Right kidney (tissue), 1 donor: ENCODE data around the gene SCT.

Experiments
- DNase-seq: peaks from one replicate; pipeline ENCODE4 v3.0.0-alpha.2; 2016

The SCT gene

DNA sequence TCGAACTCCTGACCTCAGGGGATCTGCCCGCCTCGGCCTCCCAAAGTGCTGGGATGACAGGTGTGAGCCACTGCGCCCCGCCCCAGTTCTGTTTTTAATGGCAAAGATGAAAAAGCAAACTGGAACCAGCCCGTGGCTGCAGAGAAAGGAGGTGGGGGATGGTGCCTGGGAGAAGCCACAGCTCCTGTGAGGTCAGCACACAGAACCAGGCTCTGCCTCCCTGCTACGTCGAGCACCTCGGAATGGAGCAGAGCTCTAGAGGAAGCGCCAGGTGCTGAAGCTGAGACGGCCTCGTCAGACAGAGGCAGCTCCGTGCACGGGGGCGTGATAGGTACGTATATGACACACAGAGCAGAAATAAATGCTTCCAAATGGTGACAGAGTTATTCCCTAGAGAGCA is 18.6 kb upstream of the SCT start:
- DNase-seq = no peak

DNA sequence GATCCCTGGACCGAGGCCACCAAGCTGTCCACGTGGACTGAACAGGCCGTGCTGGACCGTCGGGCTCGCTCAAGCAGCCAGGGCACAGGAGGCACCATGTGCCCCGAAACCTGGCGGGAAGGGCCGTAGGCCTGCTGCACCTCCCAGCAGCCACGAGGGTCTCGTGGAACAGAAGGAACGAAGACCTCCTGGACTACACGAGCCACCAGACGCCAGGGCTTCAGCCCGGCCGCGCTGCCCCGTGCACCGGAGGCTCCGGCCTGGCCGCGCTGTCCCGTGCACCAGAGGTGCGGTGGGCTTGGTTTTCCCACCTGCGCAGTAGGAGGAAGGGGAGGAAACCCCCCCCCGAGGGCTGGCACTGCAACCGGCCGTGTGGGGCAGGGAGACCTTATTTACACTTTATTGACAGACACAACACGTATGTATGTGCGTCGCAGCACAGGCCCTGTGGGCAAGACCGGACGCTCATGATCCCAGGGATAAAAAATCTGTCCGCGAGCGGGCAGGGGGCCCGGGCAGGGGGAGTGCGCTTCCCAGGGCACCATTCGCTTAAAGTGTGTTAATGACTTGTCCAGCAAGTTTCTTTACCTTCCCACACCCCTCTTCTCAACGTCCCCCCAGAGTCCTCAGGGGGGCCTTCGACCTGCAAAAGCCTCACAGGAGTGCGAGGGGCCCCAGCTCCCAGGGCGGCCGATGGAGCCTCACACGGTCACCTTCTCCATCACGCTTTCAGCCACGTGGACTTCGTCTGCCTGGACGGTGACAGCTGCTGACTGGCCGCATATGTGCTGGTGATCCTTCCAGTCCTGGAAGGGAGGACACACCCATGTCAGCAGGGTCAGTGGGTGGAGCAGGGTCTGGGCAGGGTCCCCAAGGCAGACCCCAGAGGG is 17.1 kb upstream of the SCT start:
- DNase-seq = no peak

DNA sequence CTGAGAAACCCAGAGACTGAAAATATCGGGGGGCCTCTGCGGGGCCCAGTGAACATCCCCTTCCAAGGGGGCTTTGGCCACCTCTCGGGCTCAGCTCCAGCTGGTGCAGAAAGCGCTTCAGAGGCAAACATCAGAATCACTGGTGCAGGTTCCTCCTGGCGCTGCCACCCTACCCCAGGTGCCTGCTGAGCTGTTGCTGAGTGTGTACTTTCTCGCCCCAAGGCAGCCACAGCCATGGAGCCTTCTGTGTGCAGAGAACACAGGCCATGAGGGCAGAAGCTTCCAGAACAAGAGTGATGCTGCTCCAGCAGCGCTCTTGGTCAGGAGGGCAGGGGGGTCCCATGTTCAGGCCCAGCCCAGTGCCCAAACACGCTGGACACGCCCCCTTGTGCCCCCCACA is 16.4 kb upstream of the SCT start:
- DNase-seq = no peak

DNA sequence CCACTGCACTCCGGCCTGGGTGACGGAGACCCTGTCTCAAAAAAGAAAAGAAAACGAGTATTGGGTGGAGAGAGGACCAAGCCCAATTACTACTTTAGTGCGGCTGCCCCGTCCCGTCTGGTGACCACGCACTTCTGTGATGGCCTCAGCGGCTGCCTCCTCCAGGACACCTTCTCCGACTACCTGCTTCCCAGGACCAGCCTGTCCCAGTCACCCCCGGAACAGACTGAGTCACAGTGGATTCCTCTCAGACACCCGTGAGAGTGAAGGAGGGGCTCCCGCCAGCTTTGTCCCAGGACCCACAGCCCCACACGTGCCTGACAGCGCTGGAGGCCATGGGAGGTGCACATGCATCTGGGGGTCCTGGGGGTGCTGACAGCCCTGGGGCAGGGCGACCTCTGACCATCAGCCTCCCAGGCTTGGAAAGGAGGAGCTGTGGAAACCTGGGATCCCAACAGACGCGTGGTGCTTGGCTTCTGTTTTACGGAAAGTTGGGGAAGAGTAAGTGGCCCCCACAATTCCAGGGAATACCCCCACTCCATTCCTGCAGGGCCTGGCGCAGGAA is 14.9 kb upstream of the SCT start:
- DNase-seq = no peak

DNA sequence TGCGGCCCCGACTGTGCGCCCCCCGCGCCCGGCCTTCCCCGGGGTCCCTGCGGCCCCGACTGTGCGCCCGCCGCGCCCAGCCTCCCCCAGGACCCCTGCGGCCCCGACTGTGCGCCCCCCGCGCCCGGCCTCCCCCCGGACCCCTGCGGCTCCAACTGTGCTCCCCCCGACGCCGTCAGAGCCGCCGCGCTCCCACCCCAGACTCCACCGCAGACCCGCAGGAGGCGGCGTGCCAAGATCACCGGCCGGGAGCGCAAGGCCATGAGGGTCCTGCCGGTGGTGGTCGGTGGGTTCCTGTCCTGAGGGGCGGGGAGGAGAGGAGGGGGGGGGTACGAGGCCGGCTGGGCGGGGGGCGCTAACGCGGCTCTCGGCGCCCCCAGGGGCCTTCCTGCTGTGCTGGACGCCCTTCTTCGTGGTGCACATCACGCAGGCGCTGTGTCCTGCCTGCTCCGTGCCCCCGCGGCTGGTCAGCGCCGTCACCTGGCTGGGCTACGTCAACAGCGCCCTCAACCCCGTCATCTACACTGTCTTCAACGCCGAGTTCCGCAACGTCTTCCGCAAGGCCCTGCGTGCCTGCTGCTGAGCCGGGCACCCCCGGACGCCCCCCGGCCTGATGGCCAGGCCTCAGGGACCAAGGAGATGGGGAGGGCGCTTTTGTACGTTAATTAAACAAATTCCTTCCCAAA is 13.2 kb upstream of the SCT start:
- no peak for DNase-seq

DNA sequence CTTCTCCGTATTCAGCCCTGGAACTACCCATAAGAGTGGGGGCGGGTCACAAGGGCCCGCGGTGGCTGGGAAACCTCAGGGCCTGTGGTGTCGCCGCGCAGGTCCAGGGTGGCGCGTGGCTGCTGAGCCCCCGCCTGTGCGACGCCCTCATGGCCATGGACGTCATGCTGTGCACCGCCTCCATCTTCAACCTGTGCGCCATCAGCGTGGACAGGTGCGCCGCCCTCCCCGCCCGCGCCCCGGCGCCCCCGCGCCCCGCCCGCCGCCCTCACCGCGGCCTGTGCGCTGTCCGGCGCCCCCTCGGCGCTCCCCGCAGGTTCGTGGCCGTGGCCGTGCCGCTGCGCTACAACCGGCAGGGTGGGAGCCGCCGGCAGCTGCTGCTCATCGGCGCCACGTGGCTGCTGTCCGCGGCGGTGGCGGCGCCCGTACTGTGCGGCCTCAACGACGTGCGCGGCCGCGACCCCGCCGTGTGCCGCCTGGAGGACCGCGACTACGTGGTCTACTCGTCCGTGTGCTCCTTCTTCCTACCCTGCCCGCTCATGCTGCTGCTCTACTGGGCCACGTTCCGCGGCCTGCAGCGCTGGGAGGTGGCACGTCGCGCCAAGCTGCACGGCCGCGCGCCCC is 12.5 kb upstream of the SCT start:
- DNase-seq = peak; percentile 67

DNA sequence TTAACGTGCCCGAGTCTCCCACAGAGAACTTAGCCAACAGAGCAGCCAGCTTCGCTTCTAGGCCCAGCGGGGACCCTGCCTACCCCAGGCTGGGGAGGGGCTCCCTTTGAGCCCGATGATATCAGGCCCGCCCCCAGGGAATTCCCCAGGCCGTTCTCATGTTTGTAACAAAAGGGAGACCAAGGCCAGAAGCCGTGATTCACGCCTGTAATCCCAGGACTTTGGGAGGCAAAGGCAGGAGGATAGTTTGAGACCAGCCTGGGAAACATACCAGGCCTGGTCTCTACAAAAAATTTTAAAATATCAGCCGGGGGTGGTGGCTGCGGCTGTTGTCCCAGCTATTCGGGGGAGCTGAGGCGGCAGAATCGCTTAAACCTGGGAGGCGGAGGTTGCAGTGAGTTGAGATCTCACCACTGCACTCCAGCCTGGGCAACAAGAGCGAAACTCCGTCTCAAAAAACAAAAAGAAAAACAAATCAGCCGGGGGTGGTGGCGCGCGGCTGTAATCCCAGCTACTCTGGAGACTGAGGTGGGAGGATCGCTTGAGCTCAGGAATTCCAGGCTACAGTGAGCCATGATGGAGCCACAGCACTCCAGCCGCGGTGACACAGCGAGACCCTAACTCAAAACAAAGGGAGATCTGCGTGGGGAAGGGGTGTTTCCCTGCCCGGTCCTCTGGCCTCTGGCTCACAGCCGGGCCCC is 11.8 kb upstream of the SCT start:
- DNase-seq = peak; percentile 67

DNA sequence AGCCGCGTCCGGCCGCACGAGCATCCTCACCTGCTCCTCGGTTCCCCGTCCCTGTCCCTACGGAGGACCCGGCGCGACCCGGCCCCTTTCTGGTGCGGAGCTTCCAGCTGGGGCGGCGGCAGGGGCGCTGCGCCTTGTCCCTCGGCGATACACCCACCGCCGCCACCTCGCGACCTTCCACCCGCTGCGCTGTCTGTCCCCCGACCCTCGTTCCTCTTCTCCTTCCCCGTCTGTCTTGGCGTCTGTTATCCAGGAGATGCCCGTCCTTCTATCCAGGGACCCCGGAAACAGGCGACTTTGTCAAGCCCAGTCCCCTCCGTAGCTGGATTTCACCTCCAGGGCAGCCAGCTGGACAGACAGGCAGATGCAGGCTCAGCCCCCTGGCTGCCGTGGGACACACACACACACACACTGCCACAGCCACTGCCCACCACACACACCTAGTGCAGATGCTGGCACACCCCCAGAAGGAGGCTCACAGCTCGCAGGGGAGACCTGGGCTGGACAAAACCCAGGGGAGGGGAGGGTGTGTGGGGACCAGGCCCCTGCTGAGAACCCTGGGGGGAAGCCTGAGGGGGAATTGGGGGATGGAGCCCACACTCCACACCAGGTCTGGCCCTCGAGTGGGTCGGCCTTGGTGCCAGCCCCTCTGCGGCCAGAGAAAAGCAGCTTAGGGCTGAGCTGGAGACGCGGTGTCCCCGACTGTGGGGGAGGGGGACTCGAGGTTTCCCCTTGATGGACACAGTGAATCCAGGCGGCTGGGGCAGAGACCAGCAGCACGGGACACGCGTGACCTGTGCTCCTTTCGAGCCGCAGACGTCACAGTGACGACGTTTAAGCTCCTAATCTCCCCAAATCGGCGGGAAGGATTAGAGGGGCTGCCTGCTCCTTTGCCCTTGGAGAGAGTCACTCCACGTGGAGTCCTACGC is 10.9 kb upstream of the SCT start:
- peak; percentile 51 for DNase-seq

DNA sequence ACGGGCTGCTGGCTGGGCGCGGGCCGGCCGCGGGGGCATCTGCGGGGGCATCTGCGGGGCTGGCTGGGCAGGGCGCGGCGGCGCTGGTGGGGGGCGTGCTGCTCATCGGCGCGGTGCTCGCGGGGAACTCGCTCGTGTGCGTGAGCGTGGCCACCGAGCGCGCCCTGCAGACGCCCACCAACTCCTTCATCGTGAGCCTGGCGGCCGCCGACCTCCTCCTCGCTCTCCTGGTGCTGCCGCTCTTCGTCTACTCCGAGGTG is 10.3 kb upstream of the SCT start:
- no peak for DNase-seq

DNA sequence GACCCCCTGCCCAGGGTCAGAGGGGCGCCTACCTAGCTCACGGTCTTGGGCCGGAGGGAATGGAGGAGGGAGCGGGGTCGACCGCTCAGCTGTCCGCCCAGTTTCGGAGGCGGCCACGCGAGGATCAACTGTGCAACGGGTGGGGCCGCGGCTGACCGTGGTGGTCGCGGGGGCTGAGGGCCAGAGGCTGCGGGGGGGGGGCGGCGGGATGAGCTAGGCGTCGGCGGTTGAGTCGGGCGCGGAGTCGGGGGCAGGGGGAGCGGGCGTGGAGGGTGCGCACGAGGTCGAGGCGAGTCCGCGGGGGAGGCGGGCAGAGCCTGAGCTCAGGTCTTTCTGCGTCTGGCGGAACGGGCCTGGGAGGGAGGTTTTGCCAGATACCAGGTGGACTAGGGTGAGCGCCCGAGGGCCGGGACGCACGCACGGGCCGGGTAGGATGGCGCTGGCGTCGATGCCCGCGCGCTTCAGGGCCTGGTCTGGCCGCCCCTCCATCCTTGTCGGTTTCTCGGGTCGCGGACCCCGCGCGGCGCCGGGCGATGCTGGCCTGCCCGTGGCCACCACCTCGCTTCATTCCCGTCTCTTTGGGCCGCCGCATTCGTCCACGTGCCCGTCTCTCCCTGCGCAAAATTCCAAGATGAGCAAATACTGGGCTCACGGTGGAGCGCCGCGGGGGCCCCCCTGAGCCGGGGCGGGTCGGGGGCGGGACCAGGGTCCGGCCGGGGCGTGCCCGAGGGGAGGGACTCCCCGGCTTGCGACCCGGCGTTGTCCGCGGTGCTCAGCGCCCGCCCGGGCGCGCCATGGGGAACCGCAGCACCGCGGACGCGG is 9.7 kb upstream of the SCT start, which contains the start of gene DRD4:
Gene DRD4, plus strand, starts transcription at position 759 of the 822 bp plus-strand sequence. Its CDS starts 36 bp downstream, at position 795.
- peak; percentile 59 for DNase-seq

DNA sequence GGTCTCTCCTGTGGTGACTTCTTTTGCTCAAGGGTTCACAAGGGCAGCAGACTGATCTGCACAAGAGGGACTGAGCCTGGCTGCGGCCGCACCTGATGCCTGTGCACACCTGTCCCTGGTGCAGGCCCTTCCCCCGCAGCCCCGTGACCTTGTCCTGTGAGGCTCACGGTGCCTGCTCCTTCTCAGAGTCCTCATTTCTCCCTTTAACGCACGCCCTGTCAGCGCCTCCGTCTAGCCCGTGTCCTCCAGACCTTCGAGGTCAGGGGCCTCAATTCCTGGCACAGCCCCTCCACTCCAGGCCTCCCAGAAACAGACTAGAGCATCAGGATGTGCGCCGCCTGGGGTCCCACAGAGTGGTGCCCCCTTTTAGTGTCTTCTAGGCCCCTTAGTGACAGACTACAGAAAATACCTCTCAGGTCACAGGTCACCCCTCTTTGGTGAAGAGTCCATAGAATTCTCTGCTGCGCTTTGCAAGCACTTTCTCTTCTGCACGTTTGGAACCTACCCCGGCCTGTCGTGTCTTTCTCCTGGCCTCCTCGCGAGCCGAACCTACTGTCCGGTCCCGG is 9.0 kb upstream of the SCT start:
- no peak for DNase-seq

DNA sequence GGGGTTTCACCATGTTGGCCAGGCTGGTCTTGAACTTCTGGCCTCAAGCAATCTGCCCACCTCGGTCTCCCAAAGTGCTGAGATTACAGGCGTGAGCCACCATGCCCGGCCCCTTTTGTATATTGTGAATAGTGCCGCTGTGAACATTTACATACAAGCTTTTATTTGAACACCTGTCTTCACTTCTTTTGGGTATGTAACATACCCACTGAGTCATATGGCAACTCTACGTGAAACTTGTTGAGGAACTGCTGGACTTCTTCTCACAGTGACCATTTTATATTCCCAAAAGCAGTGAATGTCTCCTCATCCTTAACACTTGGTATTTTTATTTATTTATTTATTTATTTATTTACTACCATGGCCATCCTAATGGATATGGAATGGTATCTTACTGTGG is 3.9 kb upstream of the SCT start:
- DNase-seq = no peak

DNA sequence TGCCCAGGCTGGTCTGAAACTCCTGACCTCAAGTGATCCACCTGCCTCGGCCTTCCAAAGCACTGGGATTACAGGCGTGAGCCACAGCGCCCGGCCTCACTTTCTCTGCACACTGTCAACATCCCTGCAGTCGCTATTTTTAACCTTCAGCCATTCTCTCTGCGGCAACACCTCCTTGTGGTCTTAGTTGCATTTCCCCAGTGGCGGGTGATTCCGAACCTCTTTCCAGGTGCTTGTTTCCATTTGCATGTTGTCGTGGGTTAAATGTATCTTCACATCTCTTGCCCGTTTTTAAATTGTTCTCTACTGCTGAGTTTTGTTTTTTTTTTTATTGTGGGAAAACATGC is 2.2 kb upstream of the SCT start:
- no peak for DNase-seq

DNA sequence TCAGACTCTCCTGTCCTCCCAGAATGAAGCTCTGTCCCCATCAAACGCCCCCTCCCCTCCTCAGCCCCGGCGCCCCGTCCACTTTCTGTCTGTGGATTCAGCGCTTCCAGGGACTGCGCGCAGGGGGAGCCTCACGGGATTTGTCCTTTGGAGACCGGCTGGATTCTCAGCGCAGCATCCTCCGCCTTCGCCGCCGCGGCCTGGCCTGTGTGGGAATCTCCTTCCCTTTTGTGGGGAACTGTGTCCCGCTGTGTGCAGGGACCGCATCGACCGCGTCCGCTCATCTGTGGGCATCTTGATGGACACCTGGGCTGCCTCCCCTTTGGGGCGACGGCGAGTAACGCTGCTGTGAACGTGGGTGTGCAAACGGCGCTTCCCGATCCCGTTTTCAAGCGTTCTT is 1.1 kb upstream of the SCT start:
- DNase-seq = peak; percentile 29

DNA sequence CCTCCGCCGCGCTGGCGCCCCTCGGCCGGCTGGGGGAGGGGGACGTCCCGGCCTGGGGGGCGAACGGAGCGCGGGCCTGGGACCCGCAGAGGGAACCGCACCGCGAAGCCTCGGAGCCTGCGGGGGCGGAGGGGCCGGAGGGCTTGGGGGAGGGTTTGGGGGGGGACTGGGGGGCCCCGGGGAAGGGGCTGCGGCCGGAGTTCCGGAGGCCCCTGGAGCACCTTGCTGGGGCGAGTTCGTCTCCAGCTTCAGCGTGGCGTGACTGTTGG is 261 bp upstream of the SCT start:
- no peak for DNase-seq

DNA sequence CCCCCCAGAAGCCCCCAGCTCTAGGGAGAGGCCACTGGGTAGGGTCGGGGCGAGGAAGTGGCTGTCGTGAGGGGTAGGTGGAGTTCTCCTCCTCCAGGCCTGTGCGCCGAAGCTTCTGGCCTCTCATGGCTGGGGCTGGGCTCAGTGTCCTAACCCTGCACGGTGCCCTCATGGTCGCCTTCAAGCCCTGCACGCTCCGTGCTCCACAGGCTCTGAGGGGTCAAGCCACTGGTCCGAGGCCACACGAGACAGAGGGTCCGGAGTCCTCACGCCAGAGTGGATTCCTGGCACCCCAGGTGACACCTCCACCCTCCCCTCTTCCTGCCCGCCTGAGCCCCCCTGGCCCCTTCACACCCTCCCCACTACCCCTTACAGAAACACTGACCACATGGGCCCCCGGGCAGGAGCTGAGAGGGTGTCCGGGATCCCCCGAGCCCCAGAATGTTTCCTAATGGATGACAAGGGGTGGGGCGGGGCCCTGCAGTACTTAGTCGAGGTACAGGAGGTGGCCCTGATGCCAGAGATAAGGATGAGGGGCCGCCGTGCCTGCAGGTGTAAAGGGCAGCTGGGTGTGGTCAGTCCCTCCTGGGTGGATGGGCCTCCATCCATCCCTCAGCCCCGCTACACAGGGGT is 1.2 kb downstream of the SCT start:
- no peak for DNase-seq

DNA sequence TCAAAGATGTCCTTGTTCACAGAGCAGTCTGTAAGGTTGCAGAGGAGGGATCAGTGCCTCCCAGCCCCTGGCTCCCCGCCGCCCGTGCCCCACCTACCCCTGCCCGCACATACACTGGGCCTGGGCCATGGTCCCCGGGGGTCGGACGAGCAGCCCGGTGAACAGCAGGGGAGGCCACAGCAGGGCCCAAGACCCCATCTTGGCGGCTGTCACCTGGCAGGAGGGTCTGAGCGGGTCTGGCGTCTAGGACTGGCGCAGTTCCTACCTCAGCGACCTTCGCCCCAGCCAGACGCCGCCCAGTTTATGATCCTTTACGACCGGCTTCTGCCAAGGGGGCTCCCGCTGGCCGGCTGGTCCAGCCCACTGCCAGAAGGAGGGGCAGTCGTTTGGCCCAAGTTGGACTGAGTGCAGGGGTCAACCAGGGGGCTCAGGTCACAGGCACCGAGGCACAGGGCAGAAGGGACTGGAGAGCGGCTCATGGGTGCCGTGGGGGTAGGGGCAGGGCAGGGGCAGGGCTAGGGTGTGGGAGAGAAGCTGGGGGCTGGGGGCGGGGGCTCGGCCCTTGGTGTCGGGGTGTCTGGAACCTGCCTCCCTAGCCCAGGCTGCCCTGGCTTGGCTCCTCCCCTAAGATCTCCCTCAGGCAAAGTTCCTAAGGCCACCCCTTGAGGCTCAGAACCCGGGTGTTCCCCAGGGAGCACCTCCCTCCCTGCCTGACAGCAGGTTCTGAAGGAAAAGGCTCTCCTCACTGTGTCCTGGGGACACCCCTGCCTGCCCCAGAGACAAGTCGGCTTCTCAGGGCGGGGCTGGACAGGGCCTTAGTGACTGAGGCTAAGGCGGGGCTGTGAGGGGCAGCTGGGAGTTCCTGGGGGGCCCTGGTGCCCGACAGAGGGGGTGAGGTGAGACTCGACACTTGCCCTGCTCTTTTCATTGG is 2.0 kb downstream of the SCT start, which contains the start of gene CDHR5:
Gene CDHR5, minus strand, starts transcription at position 251 of the 931 bp plus-strand sequence. Its CDS starts 53 bp downstream, at position 198.
- DNase-seq = peak; percentile 46

DNA sequence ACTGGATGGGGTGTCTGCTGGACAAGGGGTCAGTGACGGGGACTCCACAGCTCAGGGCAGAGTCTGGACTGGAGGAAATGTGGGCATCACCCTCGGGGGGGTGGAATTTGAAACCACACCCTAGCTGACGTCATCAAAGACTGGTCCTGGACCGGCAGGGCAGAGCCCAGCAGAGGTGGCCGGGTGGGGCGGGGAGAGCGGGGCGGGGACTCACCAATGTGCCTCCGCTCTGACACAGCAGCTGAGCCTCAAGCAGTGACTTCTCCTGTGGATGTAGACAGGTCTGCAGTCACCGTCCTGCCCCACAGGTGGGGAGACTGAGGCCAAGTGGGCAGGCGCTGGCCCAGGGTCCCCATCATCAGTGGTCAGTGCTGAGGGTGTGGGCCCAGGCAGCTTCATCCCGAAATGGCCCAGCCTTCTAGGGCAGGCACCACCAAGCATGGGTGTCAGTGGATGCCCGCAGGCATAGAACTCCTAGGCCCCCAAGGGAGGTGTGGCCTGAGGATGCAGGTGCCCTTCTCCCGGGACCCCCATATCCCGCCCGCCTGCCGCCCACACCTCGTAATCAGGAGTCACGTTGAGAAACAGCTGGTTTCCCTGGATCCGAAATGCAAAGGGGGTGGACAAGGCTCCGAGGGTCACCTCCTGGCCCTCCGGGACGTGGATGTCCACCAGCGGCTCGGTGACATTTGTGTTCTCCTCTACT is 2.8 kb downstream of the SCT start:
- DNase-seq = no peak
